ENCODE data around the gene KREMEN2. TPM values are rescaled to one million over a fixed set of nuclear protein-coding genes. Genes with fewer than 3 reads are reported as not detected.

The KREMEN2 gene
- total and polyA plus RNA-seq, 9 of the 15 experiments (the other 6 are each of a cell fraction or from before 2014, with no cell fraction given) = 0.04 to 7.7 (median 1.5) TPM; not detected in 1

GRCh38 chr16:2968738-2969544 is 4.9 kb downstream of the KREMEN2 start, which contains the start of gene PAQR4 (continued):
- TF ChIP-seq LCOR (CRISPR knock-in tag; IDR thresholded peaks at IDR 0.05) = peak; percentile 96
- no peak for TF ChIP-seq RBM17 (IDR thresholded peaks at IDR 0.05; ENCODE audit: borderline replicate concordance, low read depth, low read length)
- TF ChIP-seq CREB1 (IDR thresholded peaks at IDR 0.05) = peak; percentile 68
- TF ChIP-seq CREB1 (CRISPR knock-in tag; IDR thresholded peaks at IDR 0.05) = peak; percentile 79; the same call in 1 of the 2 replicates
- TF ChIP-seq KLF6 (CRISPR knock-in tag; IDR thresholded peaks at IDR 0.05; ENCODE audit: borderline replicate concordance) = no peak
- peak; percentile 87; the same call in 1 of the 2 replicates for TF ChIP-seq RERE (CRISPR knock-in tag; IDR thresholded peaks at IDR 0.05; ENCODE audit: borderline replicate concordance)
- no peak for TF ChIP-seq ZNF77 (CRISPR knock-in tag; IDR thresholded peaks at IDR 0.05)
- TF ChIP-seq ZBTB12 (CRISPR knock-in tag; IDR thresholded peaks at IDR 0.05) = 0 out of 2 replicates have a peak, but pooled peaks have one; percentile 55
- no peak for TF ChIP-seq LARP7 (IDR thresholded peaks at IDR 0.05)
- no peak for TF ChIP-seq ZNF764 (CRISPR knock-in tag; IDR thresholded peaks at IDR 0.05; ENCODE audit: low read depth)
- TF ChIP-seq ZNF253 (CRISPR knock-in tag; conservative IDR thresholded peaks at IDR 0.05) = no peak
- no peak for TF ChIP-seq ARHGAP35 (IDR thresholded peaks at IDR 0.05; ENCODE audit: partially characterized antibody)
- no peak for TF ChIP-seq ZBTB49 (CRISPR knock-in tag; IDR thresholded peaks at IDR 0.05; ENCODE audit: borderline replicate concordance)
- peak; percentile 16; the same call in 1 of the 2 replicates for TF ChIP-seq ZNF592 (IDR thresholded peaks at IDR 0.05)

Data from K562 (cell line).